Sigmoid colon (tissue), 7 donors: Measurements from ENCODE around the gene SLC26A8. TPM values are rescaled to one million over a fixed set of nuclear protein-coding genes. Genes with fewer than 3 reads are reported as not detected.

Source experiments
- DNase-seq: peaks from one replicate; pipeline ENCODE4 v3.0.0-alpha.2; 2019
- H3K27ac ChIP-seq, 4 donors: fragments of 200-600 bp; sonication (generic); one replicate each; pipeline ENCODE4 v1.5.1; 2016 to 2019; ENCODE audit warnings: mild to moderate bottlenecking in 1 of 4
- H3K27me3 ChIP-seq, 3 donors: fragments of 200-600 bp; sonication (generic); one replicate each; pipeline ENCODE4 v1.5.1; 2019; ENCODE audit warnings: mild to moderate bottlenecking in 1 of 3
- H3K36me3 ChIP-seq, 4 donors: fragments of 200-600 bp; sonication (generic); one replicate each; pipeline ENCODE4 v1.5.1; 2016 to 2019
- H3K4me1 ChIP-seq, 4 donors: fragments of 200-600 bp; sonication (generic); one replicate each; pipeline ENCODE4 v1.5.1; 2017 to 2019
- H3K4me3 ChIP-seq, 4 donors: fragments of 200-600 bp; sonication (generic); one replicate each; pipeline ENCODE4 v1.5.1; 2017 to 2019; ENCODE audit warnings: mild to moderate bottlenecking in 2 of 4, moderate library complexity in 1 of 4
- H3K9me3 ChIP-seq, 4 donors: fragments of 200-600 bp in 3 of 4; sonication (generic) in 3 of 4; one replicate each; pipeline versions ENCODE4 v1.5.1 to v1.6.1; 2013 to 2019
- EP300 ChIP-seq, 4 donors: sonication (generic); formaldehyde crosslinking; IDR thresholded peaks; one replicate each; pipeline ENCODE4 v1.6.1; 2017; ENCODE audit warnings: antibody characterized with exemption in 4 of 4
- POLR2A ChIP-seq, 2 donors: fragments of 450-650 bp; IDR thresholded peaks; one replicate each; pipeline ENCODE4 v1.6.1; 2016; ENCODE audit warnings: antibody characterized with exemption in 2 of 2, mild to moderate bottlenecking in 2 of 2, moderate library complexity in 2 of 2
- POLR2AphosphoS5 ChIP-seq, 4 donors: sonication (generic); formaldehyde crosslinking; IDR thresholded peaks; one replicate each; pipeline ENCODE4 v1.6.1; 2017; ENCODE audit warnings: antibody characterized with exemption in 4 of 4
- WGBS, 2 donors: extraction: QIAGEN DNeasy Blood & Tissue Kit; methylation state at CpG; one replicate each; pipeline ENCODE4 v1.1.7; 2013; 5-methylcytosine and 5-hydroxymethylcytosine counted together
- intact Hi-C: fragments of 100-400 bp; cut with DNase I; formaldehyde crosslinking; loops from one replicate; pipeline ENCODE4 v1.15.1; 2023
- polyA plus RNA-seq, 3 donors: library from polyadenylated mRNA; stranded (reverse); fragments of 200-250 nt; gene quantifications; one replicate each; pipeline ENCODE4 v1.2.3, GENCODE V29; 2013
- total RNA-seq, 4 donors: library from RNA; depleted of rRNA; stranded (reverse); fragments of >200 nt; gene quantifications; one replicate each; pipeline ENCODE4 v1.1.0, GENCODE V29; 2016
- TF ChIP-seq, protein P1 (sequence below), 4 experiments: fragments of 450-650 bp in 3 of 4; fragments of 200-600 bp in 1 of 4; IDR thresholded peaks; one replicate each; pipeline ENCODE4 v1.5.1; 2016 to 2019; ENCODE audit warnings: antibody characterized with exemption in 4 of 4, mild to moderate bottlenecking in 3 of 4, moderate library complexity in 2 of 4
- donor health status: healthy with polysubstance abuse.
- donor health status: Bipolar disorder and iron deficiency.
- donor health status: healthy.

The SLC26A8 gene
- total and polyA plus RNA-seq, 7 donors = 0.10 TPM; not detected in 6

DNA sequence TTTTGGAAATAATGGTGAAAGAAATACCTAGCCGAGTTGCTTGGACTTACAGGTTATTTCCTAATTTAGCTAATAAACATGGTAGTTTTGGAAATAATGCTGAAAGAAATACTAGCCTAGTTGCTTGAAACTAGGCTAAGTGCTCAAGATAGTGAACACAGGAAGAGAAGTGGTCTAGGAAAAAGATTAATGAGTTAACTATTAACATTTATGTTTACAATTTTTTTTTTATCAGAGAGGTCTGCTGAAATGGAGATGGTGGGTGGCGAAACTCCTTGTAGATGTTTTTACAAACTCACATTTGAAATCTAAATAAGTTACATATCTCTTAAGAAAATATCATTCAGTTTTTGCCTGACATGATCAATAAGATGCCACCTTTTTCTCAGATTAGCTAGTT is 42.4 kb upstream of the SLC26A8 start:
- H3K9me3 ChIP-seq = no peaks in the 10 kb centered on the region
- peaks cover 0 to 6% (median 0%) of the 10 kb centered on the region in 4 donors for H3K36me3 ChIP-seq
- TF ChIP-seq, protein P1, sequence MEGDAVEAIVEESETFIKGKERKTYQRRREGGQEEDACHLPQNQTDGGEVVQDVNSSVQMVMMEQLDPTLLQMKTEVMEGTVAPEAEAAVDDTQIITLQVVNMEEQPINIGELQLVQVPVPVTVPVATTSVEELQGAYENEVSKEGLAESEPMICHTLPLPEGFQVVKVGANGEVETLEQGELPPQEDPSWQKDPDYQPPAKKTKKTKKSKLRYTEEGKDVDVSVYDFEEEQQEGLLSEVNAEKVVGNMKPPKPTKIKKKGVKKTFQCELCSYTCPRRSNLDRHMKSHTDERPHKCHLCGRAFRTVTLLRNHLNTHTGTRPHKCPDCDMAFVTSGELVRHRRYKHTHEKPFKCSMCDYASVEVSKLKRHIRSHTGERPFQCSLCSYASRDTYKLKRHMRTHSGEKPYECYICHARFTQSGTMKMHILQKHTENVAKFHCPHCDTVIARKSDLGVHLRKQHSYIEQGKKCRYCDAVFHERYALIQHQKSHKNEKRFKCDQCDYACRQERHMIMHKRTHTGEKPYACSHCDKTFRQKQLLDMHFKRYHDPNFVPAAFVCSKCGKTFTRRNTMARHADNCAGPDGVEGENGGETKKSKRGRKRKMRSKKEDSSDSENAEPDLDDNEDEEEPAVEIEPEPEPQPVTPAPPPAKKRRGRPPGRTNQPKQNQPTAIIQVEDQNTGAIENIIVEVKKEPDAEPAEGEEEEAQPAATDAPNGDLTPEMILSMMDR (IDR thresholded peaks at IDR 0.05) = no peak
- TF ChIP-seq POLR2AphosphoS5 (IDR thresholded peaks at IDR 0.05) = no peak
- no peak for TF ChIP-seq EP300 (IDR thresholded peaks at IDR 0.05)
- TF ChIP-seq POLR2A (IDR thresholded peaks at IDR 0.05) = no peak
- intact Hi-C loops = no loop called here
- H3K27me3 ChIP-seq = no peaks in the 10 kb centered on the region
- 82 to 96% methylated on average over 2 of the region's 2 CpGs for WGBS, 2 donors
- no peak for DNase-seq
- peaks cover 0 to 70% (median 54%) of the 10 kb centered on the region in 4 donors for H3K4me1 ChIP-seq
- H3K27ac ChIP-seq = no peak overlapping the region
- H3K4me3 ChIP-seq = no peak overlapping the region

DNA sequence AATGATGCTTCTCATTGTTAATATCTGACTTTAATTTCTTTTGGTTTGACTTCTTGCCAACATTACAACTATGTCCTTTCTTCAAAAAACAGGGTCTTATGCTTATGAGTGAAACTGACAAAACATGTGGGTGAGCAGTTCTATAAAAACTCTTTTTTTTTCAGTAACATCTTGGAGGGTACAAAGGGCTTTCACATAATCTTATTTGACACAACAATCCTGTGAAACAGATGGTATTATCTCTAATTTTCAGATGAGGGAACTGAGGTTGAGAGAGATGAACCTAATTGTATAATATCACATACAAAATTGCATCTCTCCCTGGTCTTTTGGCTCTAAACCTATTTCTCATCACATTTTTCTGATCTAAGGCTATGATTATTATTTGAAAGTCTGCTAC is 41.5 kb upstream of the SLC26A8 start:
- no peak overlapping the region for H3K27ac ChIP-seq
- H3K4me1 ChIP-seq = peaks cover 0 to 78% (median 59%) of the 10 kb centered on the region in 4 donors
- no peak overlapping the region for H3K4me3 ChIP-seq

DNA sequence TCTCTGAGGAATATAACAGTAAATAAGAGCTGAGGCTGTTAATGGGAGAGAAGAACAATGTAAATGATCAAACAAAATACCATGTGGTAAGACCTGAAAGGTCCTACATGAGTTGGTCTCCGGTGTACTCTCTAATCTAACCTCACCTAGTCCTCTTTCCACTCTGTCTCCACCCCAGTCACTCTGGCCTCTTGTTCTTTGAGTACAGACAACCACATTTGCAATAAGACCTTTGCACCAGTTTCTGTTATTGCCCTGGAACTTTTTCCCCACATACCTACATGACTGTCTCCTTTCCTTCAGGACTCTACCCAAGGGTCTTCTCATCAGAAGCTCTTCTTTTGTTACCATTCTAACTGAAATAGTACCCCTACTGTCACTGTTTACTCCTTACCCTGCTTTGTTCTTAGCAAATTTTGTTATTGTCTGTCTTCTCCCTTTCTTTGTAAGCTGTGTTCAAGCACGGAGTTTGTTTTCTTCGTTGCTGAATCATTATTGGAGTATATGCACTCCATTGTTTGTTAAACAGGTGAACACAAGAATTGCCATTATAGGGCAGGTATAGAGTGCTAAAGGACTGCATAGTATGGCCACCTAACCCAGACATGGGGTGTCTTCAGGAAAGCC is 40.4 kb upstream of the SLC26A8 start:
- peaks cover 0 to 15% (median 3%) of the 10 kb centered on the region in 4 donors for H3K36me3 ChIP-seq
- intact Hi-C loops = no loop called here
- no peak overlapping the region for H3K4me3 ChIP-seq
- peaks cover 0 to 71% (median 61%) of the 10 kb centered on the region in 4 donors for H3K4me1 ChIP-seq
- 31 to 63% methylated on average over 3 of the region's 3 CpGs for WGBS, 2 donors
- H3K27me3 ChIP-seq = no peaks in the 10 kb centered on the region
- no peak for TF ChIP-seq POLR2A (IDR thresholded peaks at IDR 0.05)
- TF ChIP-seq, protein P1 (IDR thresholded peaks at IDR 0.05) = no peak
- TF ChIP-seq EP300 (IDR thresholded peaks at IDR 0.05) = no peak
- no peak for TF ChIP-seq POLR2AphosphoS5 (IDR thresholded peaks at IDR 0.05)
- H3K9me3 ChIP-seq = no peaks in the 10 kb centered on the region
- H3K27ac ChIP-seq = no peak overlapping the region
- DNase-seq = no peak

More for the DNA sequence above, 41.5 kb upstream of the SLC26A8 start:
- H3K9me3 ChIP-seq = no peaks in the 10 kb centered on the region
- intact Hi-C loops = no loop called here
- no peaks in the 10 kb centered on the region for H3K27me3 ChIP-seq
- H3K36me3 ChIP-seq = peaks cover 0 to 6% (median 0%) of the 10 kb centered on the region in 4 donors
- DNase-seq = no peak
- TF ChIP-seq POLR2AphosphoS5 (IDR thresholded peaks at IDR 0.05) = no peak
- TF ChIP-seq, protein P1 (IDR thresholded peaks at IDR 0.05) = no peak
- TF ChIP-seq POLR2A (IDR thresholded peaks at IDR 0.05) = no peak
- TF ChIP-seq EP300 (IDR thresholded peaks at IDR 0.05) = no peak

DNA sequence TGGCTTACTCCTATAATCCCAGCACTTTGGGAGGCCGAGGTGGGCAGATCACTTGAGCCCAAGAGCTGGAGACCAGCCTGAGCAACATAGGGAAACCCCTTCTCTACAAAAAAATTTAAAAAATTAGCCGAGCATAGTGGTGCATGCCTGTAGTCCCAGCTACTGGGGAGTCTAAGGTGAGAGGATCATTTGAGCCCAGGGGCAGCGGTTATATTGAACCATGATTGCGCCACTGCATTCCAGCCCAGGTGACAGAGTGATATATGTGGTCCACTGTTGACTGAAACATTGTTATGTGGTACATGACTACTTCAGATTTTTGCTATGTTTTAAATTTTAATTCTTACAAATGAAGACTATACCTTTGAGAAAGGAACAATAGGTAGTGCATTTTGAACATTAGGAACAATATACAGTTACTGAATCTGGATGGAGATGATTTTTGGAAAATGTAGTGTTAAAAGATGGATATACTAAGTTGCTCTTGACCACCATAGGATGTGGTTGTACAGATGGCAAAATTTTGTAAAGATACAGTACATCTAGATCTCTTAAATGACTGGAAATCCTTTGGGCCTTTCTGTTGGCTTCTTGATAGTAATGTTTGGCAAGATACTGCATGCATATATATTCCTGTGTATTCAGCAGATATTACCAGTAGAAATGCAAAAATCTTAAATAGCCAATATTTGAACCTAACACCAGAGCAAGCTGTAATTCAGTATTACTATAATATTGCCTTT is 39.0 kb upstream of the SLC26A8 start:
- 97 to 99% methylated on average over 4 of the region's 4 CpGs for WGBS, 2 donors
- Histone ChIP-seq H3K36me3 (peaks cover 0 to 24% (median 10%) of the 10 kb centered on the region in 4 donors), H3K27me3 (no peaks in the 10 kb centered on the region), H3K4me1 (peaks cover 0 to 58% (median 48%) of the 10 kb centered on the region in 4 donors), H3K27ac (no peak overlapping the region), H3K4me3 (no peak overlapping the region), H3K9me3 (no peaks in the 10 kb centered on the region)
- TF ChIP-seq, protein P1 (IDR thresholded peaks at IDR 0.05) = no peak
- TF ChIP-seq POLR2A (IDR thresholded peaks at IDR 0.05) (no peak), EP300 (IDR thresholded peaks at IDR 0.05) (no peak), POLR2AphosphoS5 (IDR thresholded peaks at IDR 0.05) (no peak)
- no peak for DNase-seq
- intact Hi-C loops = no loop called here
